C4-2B (cell line): ENCODE measurements around the gene TBX2.

Experiments used
- H3K27ac ChIP-seq: fragments of 450-650 bp; 2 replicates; pipeline ENCODE4 v1.5.1; 2017
- CTCF ChIP-seq: fragments of 450-650 bp; conservative IDR thresholded peaks from 2 replicates; pipeline ENCODE4 v1.5.1; 2017; ENCODE audit warnings: mild to moderate bottlenecking
- ZFX ChIP-seq: fragments of 450-650 bp; IDR thresholded peaks from 2 replicates; pipeline ENCODE4 v1.6.1; 2017

The TBX2 gene

GRCh38 chr17:61419496-61420046 lies 19.9 kb downstream of the TBX2 start:
- no peak overlapping the region for H3K27ac ChIP-seq
- TF ChIP-seq CTCF: no peak
- TF ChIP-seq ZFX: no peak

GRCh38 chr17:61420052-61420451 lies 20.4 kb downstream of the TBX2 start:
- TF ChIP-seq CTCF: no peak
- no peak for TF ChIP-seq ZFX

GRCh38 chr17:61420745-61421398 lies 21.2 kb downstream of the TBX2 start:
- H3K27ac ChIP-seq: no peak overlapping the region
- TF ChIP-seq ZFX (no peak), CTCF (no peak)

More at GRCh38 chr17:61420052-61420451, 20.4 kb downstream of the TBX2 start:
- H3K27ac ChIP-seq: no peak overlapping the region

- TF ChIP-seq CTCF (no peak), ZFX (no peak)
These were observed 21.8 kb downstream of the TBX2 start for GRCh38 chr17:61421460-61421859.

GRCh38 chr17:61422116-61422799 lies 22.6 kb downstream of the TBX2 start:
- no peak overlapping the region for H3K27ac ChIP-seq
- TF ChIP-seq ZFX: no peak
- no peak for TF ChIP-seq CTCF

More at GRCh38 chr17:61421460-61421859, 21.8 kb downstream of the TBX2 start:
- H3K27ac ChIP-seq: no peak overlapping the region

- TF ChIP-seq ZFX (no peak), CTCF (no peak)
- no peak overlapping the region for H3K27ac ChIP-seq
These were observed 23.2 kb downstream of the TBX2 start for GRCh38 chr17:61422869-61423268.

DNA sequence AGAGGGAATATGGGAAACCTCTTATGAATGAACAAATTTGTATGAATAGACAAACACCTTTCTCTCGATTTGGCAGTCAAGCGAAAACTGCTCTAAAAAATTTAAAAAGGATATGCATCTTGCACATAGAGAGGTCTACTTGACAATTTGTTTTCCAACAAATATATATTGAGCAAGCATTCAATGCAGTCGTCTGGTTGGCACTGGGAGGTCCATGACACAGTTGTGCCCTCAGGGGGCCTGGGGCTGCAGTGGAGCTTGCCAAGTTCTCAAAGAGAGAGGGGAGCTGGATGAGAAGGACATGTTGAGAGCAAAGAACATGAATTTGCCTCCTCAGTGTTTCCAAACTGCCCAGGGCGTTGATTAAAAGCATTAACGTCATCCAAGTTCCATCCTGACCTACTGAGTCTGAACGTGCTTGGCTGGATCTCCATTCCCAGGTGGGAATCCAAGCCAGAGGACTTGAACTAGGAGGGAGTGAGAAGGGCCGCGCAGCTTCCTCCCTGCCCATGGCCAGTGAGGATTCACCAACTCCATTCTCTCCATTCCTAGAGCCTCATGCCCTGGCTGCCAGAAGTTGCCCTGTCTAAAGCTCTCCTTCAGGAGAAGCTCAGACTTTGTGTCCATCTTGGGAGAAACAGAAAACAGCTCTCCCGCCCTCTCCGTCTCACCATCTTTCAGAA lies 24.5 kb downstream of the TBX2 start:
- no peak overlapping the region for H3K27ac ChIP-seq
- TF ChIP-seq ZFX: no peak
- TF ChIP-seq CTCF: no peak
